Tibial nerve (tissue), 4 donors: Measurements from ENCODE around the gene RPAP3.

Experiments
- EP300 ChIP-seq, 2 donors: sonication (generic); formaldehyde crosslinking; IDR thresholded peaks; one replicate each; pipeline ENCODE4 v1.6.1; 2017; ENCODE audit warnings: antibody characterized with exemption in 2 of 2, mild to moderate bottlenecking in 1 of 2
- POLR2A ChIP-seq, 2 donors: fragments of 450-650 bp; IDR thresholded peaks; one replicate each; pipeline ENCODE4 v1.6.1; 2017; ENCODE audit warnings: antibody characterized with exemption in 2 of 2, mild to moderate bottlenecking in 2 of 2, moderate library complexity in 2 of 2
- TF ChIP-seq, protein P1 (sequence below), 5 experiments: fragments of 200-600 bp in 3 of 5; fragments of 450-650 bp in 2 of 5; sonication (generic) in 3 of 5; IDR thresholded peaks; one replicate each; pipeline ENCODE4 v1.5.1; 2016 to 2019; ENCODE audit warnings: antibody characterized with exemption in 5 of 5, mild to moderate bottlenecking in 3 of 5, moderate library complexity in 2 of 5

DNA sequence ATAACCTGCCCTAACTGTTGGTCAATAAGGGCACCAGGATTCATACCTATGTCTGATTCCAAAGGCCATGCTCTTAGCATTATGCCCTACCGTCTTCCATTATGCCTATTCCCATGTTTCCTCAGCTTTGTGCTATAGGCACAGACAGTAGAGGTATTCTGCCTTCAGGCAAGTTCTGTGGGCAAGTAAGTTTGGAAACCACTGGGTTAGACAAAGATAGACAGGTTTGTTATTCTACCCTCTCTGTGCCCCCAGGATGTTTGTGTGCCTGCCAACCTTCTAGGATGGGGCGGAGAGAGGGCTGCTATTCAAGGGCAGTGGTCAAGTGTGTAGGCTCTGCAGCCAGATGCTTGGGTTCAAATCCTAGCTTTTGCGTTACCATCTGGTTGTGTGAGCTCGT is 48.3 kb upstream of the RPAP3 start:
- TF ChIP-seq, protein P1, sequence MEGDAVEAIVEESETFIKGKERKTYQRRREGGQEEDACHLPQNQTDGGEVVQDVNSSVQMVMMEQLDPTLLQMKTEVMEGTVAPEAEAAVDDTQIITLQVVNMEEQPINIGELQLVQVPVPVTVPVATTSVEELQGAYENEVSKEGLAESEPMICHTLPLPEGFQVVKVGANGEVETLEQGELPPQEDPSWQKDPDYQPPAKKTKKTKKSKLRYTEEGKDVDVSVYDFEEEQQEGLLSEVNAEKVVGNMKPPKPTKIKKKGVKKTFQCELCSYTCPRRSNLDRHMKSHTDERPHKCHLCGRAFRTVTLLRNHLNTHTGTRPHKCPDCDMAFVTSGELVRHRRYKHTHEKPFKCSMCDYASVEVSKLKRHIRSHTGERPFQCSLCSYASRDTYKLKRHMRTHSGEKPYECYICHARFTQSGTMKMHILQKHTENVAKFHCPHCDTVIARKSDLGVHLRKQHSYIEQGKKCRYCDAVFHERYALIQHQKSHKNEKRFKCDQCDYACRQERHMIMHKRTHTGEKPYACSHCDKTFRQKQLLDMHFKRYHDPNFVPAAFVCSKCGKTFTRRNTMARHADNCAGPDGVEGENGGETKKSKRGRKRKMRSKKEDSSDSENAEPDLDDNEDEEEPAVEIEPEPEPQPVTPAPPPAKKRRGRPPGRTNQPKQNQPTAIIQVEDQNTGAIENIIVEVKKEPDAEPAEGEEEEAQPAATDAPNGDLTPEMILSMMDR (IDR thresholded peaks at IDR 0.05), result no peak
- TF ChIP-seq EP300 (IDR thresholded peaks at IDR 0.05) (no peak), POLR2A (IDR thresholded peaks at IDR 0.05) (no peak)
